C1 segment of cervical spinal cord (tissue), 14 donors: ENCODE measurements around the gene YEATS2.

Experiments
- DNase-seq, 14 donors: peaks; one replicate each; lab custom pipeline; 2025; lab: John Stamatoyannopoulos, UW

Gene YEATS2

DNA sequence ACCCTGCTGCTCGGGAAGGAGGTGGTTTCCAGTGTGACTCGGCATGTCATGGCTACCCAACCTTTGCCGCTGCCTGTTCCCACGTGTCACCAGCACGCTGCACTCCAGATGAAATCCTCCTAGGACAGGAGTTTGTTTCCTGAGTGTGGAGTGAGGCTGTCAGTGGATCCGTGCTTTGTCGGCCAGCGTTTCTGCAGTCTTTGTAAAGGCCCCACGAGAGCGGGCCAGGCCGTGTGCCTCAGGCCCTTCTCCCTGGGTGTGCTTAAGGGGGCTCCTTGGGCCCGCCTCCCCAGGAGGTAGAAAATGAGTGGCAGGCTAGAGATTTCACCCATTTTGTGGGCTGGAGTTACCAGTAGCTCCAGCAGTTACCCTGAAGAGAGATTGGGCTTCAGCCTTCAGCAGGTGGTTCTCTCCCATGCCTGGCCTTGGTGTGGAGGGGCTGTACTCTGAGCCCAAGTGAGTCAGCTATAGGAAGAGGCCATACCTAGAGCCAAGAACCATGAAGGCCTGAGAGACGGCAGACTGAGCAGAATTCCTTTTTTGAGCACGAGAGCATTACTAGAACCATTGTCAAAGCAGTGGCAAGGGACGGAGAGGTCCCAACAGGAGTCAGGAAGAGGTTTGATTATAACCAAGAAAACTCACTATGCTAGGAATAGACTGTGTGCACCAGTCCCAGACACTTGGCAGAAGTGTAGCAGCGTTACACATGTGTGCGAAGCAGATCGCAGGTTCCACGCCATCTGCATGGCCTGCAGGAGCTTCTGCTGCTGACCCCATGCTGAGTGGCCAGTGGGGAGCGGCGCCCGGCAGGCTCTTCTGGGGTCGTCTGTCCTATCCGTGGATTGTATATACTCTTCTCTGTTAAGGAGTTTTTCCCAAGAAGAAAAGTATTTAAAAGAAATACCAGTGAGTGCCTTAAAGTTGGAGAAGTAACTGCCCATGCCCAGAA is 113.3 kb downstream of the YEATS2 start:
- DNase-seq: no peak

DNA sequence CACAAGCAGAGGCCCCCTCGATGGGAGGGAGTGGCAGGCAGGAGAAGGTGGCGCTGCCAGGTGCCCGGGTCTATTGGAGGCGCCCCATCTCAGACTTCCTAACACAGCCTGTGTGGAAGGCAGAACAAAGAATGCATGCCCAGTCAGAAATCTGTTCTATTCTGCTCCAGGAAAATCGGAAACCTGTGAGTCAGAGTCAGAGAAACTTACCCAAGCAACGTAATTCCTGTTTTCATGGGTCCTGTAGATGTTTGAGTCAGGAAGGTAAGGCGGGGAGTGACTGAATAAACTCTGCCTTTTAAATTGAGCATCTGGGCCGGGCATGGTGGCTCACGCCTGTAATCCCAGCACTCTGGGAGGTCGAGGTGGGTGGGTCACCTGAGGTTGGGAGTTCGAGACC is 114.0 kb downstream of the YEATS2 start:
- no peak for DNase-seq

DNA sequence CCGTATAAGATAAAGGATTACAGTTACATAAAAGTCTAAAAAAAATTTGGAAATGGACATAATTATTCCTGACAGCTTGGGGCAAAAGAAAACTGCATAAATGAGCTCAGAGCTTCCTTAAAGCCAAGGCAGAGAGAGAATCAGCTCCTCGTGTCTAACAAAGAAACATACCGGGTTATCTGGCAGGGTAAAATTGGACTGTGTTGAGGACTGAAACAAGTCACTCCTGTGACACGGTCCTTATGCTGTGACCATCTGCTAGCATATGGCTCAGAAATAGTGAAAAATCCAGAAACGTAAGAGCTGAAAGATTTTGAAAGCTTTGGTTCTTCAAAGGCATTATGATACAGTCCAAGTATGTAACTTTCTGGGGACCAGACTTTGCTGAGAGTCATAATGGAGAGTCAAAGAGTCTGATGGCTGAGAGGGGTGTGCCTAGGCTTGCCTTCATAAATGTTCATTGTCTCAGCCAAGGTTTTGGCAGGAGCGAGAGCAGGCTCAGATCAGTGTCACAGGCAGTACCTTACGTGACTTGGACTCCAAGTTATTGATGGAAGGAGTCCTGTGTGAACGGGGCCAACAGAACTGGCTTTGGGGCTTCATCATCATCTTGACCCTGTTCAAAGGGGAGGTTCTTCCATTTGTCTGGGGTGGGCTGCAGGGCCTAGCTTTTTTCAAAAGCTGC is 115.3 kb downstream of the YEATS2 start:
- peak in 10 of 14 donors; percentile 33 to 93 (median 47) for DNase-seq

DNA sequence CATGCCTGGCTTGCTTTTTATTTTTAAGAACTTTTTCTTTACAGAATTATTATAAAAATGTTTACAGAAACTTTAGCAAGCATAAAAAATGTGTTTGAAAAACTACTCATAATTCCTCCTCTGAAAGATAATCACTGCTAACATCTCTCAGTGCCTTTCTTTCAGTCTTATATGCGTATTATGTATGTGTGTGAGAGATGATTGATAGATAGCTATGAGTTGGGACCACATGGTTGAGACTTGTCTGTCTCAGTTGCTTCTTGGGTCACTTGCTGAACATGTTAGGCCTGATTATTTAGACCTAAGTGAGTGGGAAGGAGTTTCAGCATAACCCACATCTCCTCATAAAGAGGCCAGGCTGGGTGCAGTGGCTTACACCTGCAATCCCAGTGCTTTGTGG is 116.6 kb downstream of the YEATS2 start:
- no peak for DNase-seq

GRCh38 chr3:183815563-183815940 is 118.0 kb downstream of the YEATS2 start:
- no peak for DNase-seq

GRCh38 chr3:183815951-183816475 is 118.4 kb downstream of the YEATS2 start:
- peak in 1 of 14 donors; percentile 9 for DNase-seq

DNA sequence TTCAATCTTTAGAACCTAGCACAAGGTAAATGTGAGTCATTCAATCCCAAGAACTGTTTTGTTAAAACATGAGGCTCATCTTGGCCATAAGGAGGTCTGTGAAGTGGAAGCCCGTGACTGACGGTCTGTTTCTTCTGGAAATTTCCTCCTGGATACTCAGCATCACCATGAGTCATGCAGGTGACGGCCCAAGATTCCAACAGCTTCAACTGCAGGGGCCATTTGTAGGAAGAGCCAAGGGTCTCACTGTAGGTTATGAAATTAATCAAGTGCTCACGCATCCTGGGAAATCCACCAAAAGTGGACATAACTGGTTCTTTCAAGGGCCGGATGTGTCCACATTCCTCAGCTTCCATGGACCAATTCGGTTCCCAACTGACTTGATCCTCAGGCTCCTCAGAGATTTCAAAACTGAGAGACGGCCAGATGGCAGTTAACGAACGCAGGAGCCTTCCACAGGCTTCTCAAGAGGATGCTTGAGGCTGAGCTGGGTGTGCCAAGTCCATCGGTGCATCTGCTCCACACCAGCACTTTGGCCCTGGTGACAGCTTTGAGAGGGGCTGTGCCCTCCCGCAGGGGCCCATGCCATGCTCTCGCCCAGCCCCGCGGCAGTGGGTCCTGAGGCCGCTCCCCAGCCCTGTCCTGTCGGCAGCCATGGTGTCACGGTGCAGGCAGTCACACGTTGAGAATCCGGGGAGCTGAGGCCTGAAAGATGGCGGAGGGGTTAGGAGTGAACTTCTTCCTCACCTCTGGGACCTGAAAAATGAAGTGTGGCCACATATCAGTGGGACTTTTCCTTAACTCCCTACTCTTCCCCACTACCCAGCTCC is 119.3 kb downstream of the YEATS2 start:
- DNase-seq: peak in 1 of 14 donors; percentile 16

DNA sequence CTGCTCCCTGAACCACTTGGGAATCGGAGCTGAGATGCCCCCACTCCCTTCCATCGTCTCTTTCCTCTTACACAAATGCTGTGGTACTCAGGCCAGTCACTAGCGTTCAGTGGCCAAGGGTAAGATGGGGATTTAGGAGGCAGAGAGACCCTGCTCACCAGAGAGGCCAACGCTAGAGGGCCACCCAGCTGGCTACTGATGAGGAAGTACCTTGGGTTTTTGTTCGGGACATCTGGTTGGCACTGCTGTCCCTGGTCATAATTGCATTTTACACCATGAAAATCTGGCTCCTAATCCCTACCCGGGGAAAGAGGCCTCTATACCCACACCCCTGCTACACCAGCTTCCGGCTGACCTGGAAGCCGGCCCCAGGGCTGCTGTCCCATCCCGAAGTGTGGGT is 120.0 kb downstream of the YEATS2 start:
- DNase-seq: no peak

DNA sequence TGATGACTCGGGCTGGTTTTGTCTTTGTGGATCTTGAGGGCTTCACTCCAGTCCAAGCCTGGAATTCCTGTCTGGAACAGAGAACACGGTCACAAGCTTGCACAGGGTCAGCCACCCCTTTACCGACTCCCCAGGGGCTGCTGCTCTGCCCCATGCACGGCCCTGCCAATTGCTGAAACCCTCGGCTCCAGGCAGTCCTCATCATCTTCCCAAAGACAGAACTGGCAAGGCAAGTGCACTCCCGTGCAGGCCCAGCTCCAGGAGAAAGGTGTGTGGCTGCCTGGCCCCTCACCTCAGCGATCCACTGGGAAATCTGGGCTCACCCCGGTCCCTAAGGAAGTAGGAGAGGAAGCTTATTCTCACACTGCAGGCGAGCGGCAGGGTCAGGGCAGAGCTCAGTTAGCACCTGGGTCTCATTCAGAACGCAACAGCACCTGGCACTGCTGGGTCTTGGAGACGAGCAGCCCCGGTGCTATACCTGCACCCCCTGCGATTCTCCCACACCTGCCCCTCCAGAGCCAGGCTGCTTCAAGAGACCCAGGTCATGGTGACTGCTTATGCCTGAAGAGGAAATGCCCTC is 120.5 kb downstream of the YEATS2 start:
- no peak for DNase-seq

GRCh38 chr3:183818706-183819624 is 121.4 kb downstream of the YEATS2 start:
- DNase-seq: peak in 13 of 14 donors; percentile 48 to 94 (median 84)

DNA sequence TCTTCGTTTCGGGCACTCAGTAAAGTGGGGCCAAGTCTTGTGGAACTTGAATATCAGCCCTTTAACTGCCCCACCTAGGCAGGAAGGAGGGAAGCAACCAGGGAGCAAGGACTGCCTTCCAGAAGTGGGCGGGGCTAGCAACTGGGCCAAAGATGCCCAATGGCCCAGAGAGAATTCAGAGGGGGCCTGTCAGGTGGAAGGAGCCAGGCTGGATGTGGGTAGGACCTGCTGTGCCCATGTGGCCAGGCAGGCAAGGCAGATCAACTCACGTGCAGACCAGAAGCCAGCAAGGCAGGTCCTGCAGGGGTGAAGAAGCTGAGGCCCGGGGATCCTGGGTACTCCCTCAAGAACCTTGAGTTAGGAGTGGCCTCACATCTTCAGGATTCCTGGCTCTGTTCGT is 122.2 kb downstream of the YEATS2 start:
- peak in 1 of 14 donors; percentile 64 for DNase-seq

GRCh38 chr3:183822631-183823030 is 125.0 kb downstream of the YEATS2 start:
- DNase-seq: peak in 11 of 14 donors; percentile 13 to 67 (median 41)

- DNase-seq: peak in 1 of 14 donors; percentile 75
Observed at GRCh38 chr3:183823963-183824362, 126.4 kb downstream of the YEATS2 start.

GRCh38 chr3:183824761-183825455 is 127.3 kb downstream of the YEATS2 start:
- peak in 5 of 14 donors; percentile 46 to 62 (median 52) for DNase-seq

GRCh38 chr3:183825456-183826161 is 128.0 kb downstream of the YEATS2 start, which contains the start of gene MAP6D1:
Gene MAP6D1 (minus strand): TSS chr3:183825577. CDS start chr3:183825547, 30 bp downstream.
- DNase-seq: peak in 13 of 14 donors; percentile 19 to 90 (median 79)

- peak in 3 of 14 donors; percentile 22 to 85 (median 68) for DNase-seq
Observed at GRCh38 chr3:183826448-183827250, 129.1 kb downstream of the YEATS2 start.

GRCh38 chr3:183827809-183828537 is 130.4 kb downstream of the YEATS2 start:
- no peak for DNase-seq
